ENCODE data around the gene RUSC1. TPM values are rescaled to one million over a fixed set of nuclear protein-coding genes. Genes with fewer than 3 reads are reported as not detected.

Gene RUSC1
- total RNA-seq, 1 experiment from 2014 or later = 68.8 TPM

DNA sequence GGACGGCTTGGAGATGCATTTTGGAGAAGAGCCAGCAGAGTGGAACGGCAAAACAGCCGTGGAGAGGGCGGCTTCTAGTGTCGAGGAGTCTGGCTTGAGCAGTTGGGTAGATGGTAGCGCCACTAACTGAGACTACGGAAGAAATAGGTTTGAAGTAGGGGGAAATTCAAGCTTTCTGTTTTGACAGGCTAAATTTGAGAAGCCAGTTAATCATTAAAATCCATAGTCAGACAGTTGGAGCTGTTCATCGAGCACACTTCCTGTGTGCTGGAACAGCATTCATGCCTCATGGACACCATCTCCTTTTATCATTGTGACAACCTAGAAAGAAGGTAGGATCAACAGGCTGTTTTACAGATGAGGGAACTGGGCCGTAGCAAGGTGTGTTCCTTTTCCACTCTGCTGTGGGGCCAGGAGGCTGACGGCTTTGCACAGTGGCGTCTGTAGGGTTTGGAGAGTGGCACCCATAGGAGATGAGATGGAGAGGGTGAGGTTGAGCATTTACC lies 16.1 kb upstream of the RUSC1 start (continued):
- TF ChIP-seq, protein P1, sequence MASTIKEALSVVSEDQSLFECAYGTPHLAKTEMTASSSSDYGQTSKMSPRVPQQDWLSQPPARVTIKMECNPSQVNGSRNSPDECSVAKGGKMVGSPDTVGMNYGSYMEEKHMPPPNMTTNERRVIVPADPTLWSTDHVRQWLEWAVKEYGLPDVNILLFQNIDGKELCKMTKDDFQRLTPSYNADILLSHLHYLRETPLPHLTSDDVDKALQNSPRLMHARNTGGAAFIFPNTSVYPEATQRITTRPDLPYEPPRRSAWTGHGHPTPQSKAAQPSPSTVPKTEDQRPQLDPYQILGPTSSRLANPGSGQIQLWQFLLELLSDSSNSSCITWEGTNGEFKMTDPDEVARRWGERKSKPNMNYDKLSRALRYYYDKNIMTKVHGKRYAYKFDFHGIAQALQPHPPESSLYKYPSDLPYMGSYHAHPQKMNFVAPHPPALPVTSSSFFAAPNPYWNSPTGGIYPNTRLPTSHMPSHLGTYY (CRISPR knock-in tag; IDR thresholded peaks at IDR 0.05) = no peak

DNA sequence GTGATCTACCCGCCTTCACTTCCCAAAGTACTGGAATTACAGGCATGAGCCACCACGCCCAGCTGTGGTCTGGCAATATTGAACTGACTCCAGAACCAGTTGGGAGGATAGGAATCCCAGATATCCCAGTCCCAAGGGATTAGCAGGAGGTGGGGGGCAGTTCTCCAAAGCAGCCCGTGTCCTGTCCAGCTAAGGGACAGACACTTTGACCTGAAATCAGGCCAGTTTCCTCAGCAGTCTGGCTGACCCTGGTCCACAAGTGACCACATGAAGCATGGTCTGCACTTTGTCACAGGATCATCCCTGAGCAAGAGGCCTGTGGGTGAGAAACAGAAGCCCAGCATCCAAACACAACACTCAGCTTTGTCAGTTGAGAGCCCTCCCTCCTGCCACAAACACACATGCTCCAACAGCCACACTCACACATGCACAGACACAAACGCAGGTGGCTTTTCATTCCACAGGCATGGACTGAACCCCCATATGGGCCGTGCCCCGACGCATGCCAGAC lies 14.8 kb upstream of the RUSC1 start:
- ChIA-PET POLR2A (no interaction called here), CTCF (interaction anchor here (1.2 to 3.9 kb wide), 7 partner anchors 15 to 55 kb away, joined by 3 to 49 read pairs (median 5); partner anchors contain the start of genes CLK2, HCN3 and RUSC1)
- ATAC-seq (no peak), DNase-seq (ENCODE audit: low spot score) (no peak)
- H3K4me3 Mint-ChIP-seq = no peak overlapping the region
- no peaks in the 10 kb centered on the region for H3K27me3 Mint-ChIP-seq (ENCODE audit: low read depth)
- TF ChIP-seq NR2C2 (CRISPR knock-in tag; IDR thresholded peaks at IDR 0.05) = no peak
- TF ChIP-seq ZNF423 (CRISPR knock-in tag; IDR thresholded peaks at IDR 0.05) = no peak
- no peak for TF ChIP-seq OVOL2 (CRISPR knock-in tag; IDR thresholded peaks at IDR 0.05; ENCODE audit: borderline replicate concordance)
- no peak for TF ChIP-seq HMGA2 (CRISPR knock-in tag; IDR thresholded peaks at IDR 0.05)
- TF ChIP-seq, protein P2, sequence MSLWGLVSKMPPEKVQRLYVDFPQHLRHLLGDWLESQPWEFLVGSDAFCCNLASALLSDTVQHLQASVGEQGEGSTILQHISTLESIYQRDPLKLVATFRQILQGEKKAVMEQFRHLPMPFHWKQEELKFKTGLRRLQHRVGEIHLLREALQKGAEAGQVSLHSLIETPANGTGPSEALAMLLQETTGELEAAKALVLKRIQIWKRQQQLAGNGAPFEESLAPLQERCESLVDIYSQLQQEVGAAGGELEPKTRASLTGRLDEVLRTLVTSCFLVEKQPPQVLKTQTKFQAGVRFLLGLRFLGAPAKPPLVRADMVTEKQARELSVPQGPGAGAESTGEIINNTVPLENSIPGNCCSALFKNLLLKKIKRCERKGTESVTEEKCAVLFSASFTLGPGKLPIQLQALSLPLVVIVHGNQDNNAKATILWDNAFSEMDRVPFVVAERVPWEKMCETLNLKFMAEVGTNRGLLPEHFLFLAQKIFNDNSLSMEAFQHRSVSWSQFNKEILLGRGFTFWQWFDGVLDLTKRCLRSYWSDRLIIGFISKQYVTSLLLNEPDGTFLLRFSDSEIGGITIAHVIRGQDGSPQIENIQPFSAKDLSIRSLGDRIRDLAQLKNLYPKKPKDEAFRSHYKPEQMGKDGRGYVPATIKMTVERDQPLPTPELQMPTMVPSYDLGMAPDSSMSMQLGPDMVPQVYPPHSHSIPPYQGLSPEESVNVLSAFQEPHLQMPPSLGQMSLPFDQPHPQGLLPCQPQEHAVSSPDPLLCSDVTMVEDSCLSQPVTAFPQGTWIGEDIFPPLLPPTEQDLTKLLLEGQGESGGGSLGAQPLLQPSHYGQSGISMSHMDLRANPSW (CRISPR knock-in tag; conservative IDR thresholded peaks at IDR 0.05; ENCODE audit: low read depth) = no peak
- no peak for TF ChIP-seq ZNF138 (CRISPR knock-in tag; conservative IDR thresholded peaks at IDR 0.05)
- TF ChIP-seq, protein P3, sequence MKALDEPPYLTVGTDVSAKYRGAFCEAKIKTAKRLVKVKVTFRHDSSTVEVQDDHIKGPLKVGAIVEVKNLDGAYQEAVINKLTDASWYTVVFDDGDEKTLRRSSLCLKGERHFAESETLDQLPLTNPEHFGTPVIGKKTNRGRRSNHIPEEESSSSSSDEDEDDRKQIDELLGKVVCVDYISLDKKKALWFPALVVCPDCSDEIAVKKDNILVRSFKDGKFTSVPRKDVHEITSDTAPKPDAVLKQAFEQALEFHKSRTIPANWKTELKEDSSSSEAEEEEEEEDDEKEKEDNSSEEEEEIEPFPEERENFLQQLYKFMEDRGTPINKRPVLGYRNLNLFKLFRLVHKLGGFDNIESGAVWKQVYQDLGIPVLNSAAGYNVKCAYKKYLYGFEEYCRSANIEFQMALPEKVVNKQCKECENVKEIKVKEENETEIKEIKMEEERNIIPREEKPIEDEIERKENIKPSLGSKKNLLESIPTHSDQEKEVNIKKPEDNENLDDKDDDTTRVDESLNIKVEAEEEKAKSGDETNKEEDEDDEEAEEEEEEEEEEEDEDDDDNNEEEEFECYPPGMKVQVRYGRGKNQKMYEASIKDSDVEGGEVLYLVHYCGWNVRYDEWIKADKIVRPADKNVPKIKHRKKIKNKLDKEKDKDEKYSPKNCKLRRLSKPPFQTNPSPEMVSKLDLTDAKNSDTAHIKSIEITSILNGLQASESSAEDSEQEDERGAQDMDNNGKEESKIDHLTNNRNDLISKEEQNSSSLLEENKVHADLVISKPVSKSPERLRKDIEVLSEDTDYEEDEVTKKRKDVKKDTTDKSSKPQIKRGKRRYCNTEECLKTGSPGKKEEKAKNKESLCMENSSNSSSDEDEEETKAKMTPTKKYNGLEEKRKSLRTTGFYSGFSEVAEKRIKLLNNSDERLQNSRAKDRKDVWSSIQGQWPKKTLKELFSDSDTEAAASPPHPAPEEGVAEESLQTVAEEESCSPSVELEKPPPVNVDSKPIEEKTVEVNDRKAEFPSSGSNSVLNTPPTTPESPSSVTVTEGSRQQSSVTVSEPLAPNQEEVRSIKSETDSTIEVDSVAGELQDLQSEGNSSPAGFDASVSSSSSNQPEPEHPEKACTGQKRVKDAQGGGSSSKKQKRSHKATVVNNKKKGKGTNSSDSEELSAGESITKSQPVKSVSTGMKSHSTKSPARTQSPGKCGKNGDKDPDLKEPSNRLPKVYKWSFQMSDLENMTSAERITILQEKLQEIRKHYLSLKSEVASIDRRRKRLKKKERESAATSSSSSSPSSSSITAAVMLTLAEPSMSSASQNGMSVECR (CRISPR knock-in tag; IDR thresholded peaks at IDR 0.05; ENCODE audit: borderline replicate concordance) = no peak
- TF ChIP-seq ZNF317 (CRISPR knock-in tag; IDR thresholded peaks at IDR 0.05; ENCODE audit: borderline replicate concordance, low read depth) = no peak
- TF ChIP-seq, protein P4, sequence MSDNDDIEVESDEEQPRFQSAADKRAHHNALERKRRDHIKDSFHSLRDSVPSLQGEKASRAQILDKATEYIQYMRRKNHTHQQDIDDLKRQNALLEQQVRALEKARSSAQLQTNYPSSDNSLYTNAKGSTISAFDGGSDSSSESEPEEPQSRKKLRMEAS (CRISPR knock-in tag; IDR thresholded peaks at IDR 0.05) = no peak
- no peak for TF ChIP-seq IRF2 (CRISPR knock-in tag; IDR thresholded peaks at IDR 0.05; ENCODE audit: borderline replicate concordance, low read depth)
- H3K27ac Mint-ChIP-seq = peak overlapping the region; percentile 76; the same call in 1 of the 2 replicates
- H3K4me1 Mint-ChIP-seq = peaks cover 22% of the 10 kb centered on the region
- H3K9me3 Mint-ChIP-seq = no peaks in the 10 kb centered on the region
- H3K36me3 Mint-ChIP-seq = peaks cover 11% of the 10 kb centered on the region

DNA sequence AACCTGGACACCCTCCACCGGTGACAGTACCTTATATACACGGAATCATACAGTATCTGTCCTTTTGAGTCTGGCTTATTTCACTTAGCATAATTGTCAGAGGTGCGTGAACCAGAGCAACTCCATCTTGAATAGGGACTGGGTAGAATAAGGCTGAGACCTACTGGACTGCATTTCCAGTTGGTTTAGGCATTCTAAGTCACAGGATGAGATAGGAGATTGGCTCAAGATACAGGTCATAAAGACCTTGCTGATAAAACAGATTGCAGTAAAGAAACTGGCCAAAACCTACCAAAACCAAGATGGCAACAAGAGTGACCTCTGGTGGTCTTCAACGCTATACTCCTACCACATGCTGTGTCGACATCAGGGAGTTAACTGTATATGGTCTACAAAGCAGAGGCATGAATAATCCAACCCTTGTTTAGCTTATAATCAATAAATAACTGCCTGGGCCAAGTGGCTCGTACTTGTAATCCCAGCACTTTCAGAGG lies 13.4 kb upstream of the RUSC1 start:
- Mint-ChIP-seq H3K27me3 (ENCODE audit: low read depth) (no peaks in the 10 kb centered on the region), H3K36me3 (peaks cover 23% of the 10 kb centered on the region), H3K9me3 (no peaks in the 10 kb centered on the region), H3K4me1 (peaks cover 22% of the 10 kb centered on the region), H3K4me3 (peak overlapping the region; percentile 97), H3K27ac (peak overlapping the region; percentile 99)
- CTCF ChIA-PET = interaction anchor here (0.7 to 3.9 kb wide), 12 partner anchors 11 to 135 kb away, joined by 3 to 49 read pairs (median 6); partner anchors contain the start of genes CLK2, HCN3, KRTCAP2 and RUSC1
- POLR2A ChIA-PET = interaction anchor here (0.9 to 1.0 kb wide), 2 partner anchors 34 to 111 kb away, joined by 3 read pairs; partner anchors contain the start of gene CLK2
- ATAC-seq = no peak
- DNase-seq (ENCODE audit: low spot score) = no peak
- TF ChIP-seq, protein P5, sequence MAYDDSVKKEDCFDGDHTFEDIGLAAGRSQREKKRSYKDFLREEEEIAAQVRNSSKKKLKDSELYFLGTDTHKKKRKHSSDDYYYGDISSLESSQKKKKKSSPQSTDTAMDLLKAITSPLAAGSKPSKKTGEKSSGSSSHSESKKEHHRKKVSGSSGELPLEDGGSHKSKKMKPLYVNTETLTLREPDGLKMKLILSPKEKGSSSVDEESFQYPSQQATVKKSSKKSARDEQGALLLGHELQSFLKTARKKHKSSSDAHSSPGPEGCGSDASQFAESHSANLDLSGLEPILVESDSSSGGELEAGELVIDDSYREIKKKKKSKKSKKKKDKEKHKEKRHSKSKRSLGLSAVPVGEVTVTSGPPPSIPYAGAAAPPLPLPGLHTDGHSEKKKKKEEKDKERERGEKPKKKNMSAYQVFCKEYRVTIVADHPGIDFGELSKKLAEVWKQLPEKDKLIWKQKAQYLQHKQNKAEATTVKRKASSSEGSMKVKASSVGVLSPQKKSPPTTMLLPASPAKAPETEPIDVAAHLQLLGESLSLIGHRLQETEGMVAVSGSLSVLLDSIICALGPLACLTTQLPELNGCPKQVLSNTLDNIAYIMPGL (CRISPR knock-in tag; IDR thresholded peaks at IDR 0.05) = no peak
- TF ChIP-seq JAZF1 (CRISPR knock-in tag; IDR thresholded peaks at IDR 0.05) (no peak), GABPB1 (CRISPR knock-in tag; IDR thresholded peaks at IDR 0.05) (0 out of 2 replicates have a peak, but pooled peaks have one; percentile 18), NFATC4 (CRISPR knock-in tag; IDR thresholded peaks at IDR 0.05) (no peak)

All from WTC11 (cell line).